Activated T-helper 1 cell treated with anti-CD3 and anti-CD28 coated beads, Interleukin-2, amount 50 U/mL, for 16 hours (primary cell): ENCODE measurements around the gene LARGE1.

Source experiments
- DNase-seq, 2 donors: peaks; one replicate each; pipeline ENCODE4 v3.0.0-alpha.2; 2020; ENCODE audit warnings: low read depth in 1 of 2, low spot score in 1 of 2

LARGE1 gene

GRCh38 chr22:33781411-33781810 lies 138.9 kb downstream of the LARGE1 start:
- no peak for DNase-seq

GRCh38 chr22:33780531-33781136 lies 139.6 kb downstream of the LARGE1 start:
- no peak for DNase-seq

GRCh38 chr22:33779243-33779642 lies 141.0 kb downstream of the LARGE1 start:
- DNase-seq = no peak

- no peak for DNase-seq
Observed at GRCh38 chr22:33776491-33776890, 143.8 kb downstream of the LARGE1 start.

- no peak for DNase-seq
Observed at GRCh38 chr22:33774781-33775180, 145.5 kb downstream of the LARGE1 start.

GRCh38 chr22:33772745-33773144 lies 147.5 kb downstream of the LARGE1 start:
- no peak for DNase-seq

- no peak for DNase-seq
Observed at GRCh38 chr22:33771136-33771535, 149.1 kb downstream of the LARGE1 start.

- DNase-seq = no peak
Observed at GRCh38 chr22:33770723-33771122, 149.6 kb downstream of the LARGE1 start.

GRCh38 chr22:33766091-33766490 lies 154.2 kb downstream of the LARGE1 start:
- no peak for DNase-seq

- no peak for DNase-seq
Observed at GRCh38 chr22:33758961-33759360, 161.3 kb downstream of the LARGE1 start.

- DNase-seq = no peak
Observed at GRCh38 chr22:33757802-33758483, 162.3 kb downstream of the LARGE1 start.

- DNase-seq = no peak
Observed at GRCh38 chr22:33757041-33757801, 163.1 kb downstream of the LARGE1 start.

GRCh38 chr22:33756508-33756949 lies 163.7 kb downstream of the LARGE1 start:
- DNase-seq = no peak

GRCh38 chr22:33748714-33749113 lies 171.6 kb downstream of the LARGE1 start:
- no peak for DNase-seq

GRCh38 chr22:33747576-33748180 lies 172.6 kb downstream of the LARGE1 start:
- no peak for DNase-seq

GRCh38 chr22:33747029-33747428 lies 173.2 kb downstream of the LARGE1 start:
- no peak for DNase-seq

- DNase-seq = no peak
Observed at GRCh38 chr22:33746501-33746928, 173.8 kb downstream of the LARGE1 start.

GRCh38 chr22:33745501-33745900 lies 174.8 kb downstream of the LARGE1 start:
- DNase-seq = no peak

- DNase-seq = no peak
Observed at GRCh38 chr22:33743756-33744155, 176.5 kb downstream of the LARGE1 start.

- no peak for DNase-seq
Observed at GRCh38 chr22:33741025-33741424, 179.3 kb downstream of the LARGE1 start.

GRCh38 chr22:33739516-33739915 lies 180.8 kb downstream of the LARGE1 start:
- DNase-seq = no peak

- DNase-seq = no peak
Observed at GRCh38 chr22:33737662-33738061, 182.6 kb downstream of the LARGE1 start.
